ENCODE measurements around the gene FOXO6. TPM values are rescaled to one million over a fixed set of nuclear protein-coding genes. Genes with fewer than 3 reads are reported as not detected.

The FOXO6 gene
- polyA plus RNA-seq, 1 donor (not counting 4 experiments of a cell fraction or from before 2014, with no cell fraction given): not detected

- FAIRE-seq (no peak), DNase-seq (ENCODE audit: low read depth, low spot score) (no peak)
- H3K27ac ChIP-seq (ENCODE audit: control insufficient read depth, insufficient read depth, low read length): no peak overlapping the region
- H3K4me3 ChIP-seq (ENCODE audit: control insufficient read depth in 2 of 3, extremely low read depth in 1 of 3, insufficient read depth in 2 of 3, low read depth in 1 of 3, low read length in 3 of 3): no peak overlapping the region
- peaks cover 2% of the 10 kb centered on the region for H3K9me1 ChIP-seq (ENCODE audit: control insufficient read depth, extremely low read depth, insufficient read depth, low read length)
- H3K9me3 ChIP-seq (ENCODE audit: control insufficient read depth, low read depth, low read length): no peaks in the 10 kb centered on the region
- TF ChIP-seq EZH2 (IDR thresholded peaks at IDR 0.05; ENCODE audit: low read length) (no peak), CTCF (optimal IDR thresholded peaks at IDR 0.05 in 1 of 3, IDR thresholded peaks at IDR 0.05 in 1 of 3, conservative IDR thresholded peaks at IDR 0.05 in 1 of 3; ENCODE audit: extremely low read depth in 1 of 3, insufficient read depth in 2 of 3, low read length in 3 of 3) (no peak)
- peak overlapping the region; percentile 30 for H2AFZ ChIP-seq (ENCODE audit: control insufficient read depth, low read length)
- peaks cover 2% of the 10 kb centered on the region for H3K4me1 ChIP-seq (ENCODE audit: control insufficient read depth, extremely low read depth, insufficient read depth, low read length)
- peaks cover 55% of the 10 kb centered on the region for H3K27me3 ChIP-seq (ENCODE audit: control insufficient read depth, extremely low read depth, insufficient read depth, low read length)
- no peak overlapping the region for H3K9ac ChIP-seq (ENCODE audit: control insufficient read depth, extremely low read depth, insufficient read depth, low read length)
- H3K36me3 ChIP-seq (ENCODE audit: control insufficient read depth in 2 of 2, extremely low read depth in 1 of 2, insufficient read depth in 2 of 2, low read length in 2 of 2): no peaks in the 10 kb centered on the region
- H4K20me1 ChIP-seq (ENCODE audit: control insufficient read depth, extremely low read depth, insufficient read depth, low read length): peaks cover 4% of the 10 kb centered on the region
- H3K4me2 ChIP-seq (ENCODE audit: control insufficient read depth, extremely low read depth, insufficient read depth, low read depth, low read length): peak overlapping the region; percentile 56
- no peaks in the 10 kb centered on the region for H3K79me2 ChIP-seq (ENCODE audit: control insufficient read depth, insufficient read depth, low read length)
- dilution Hi-C loops (cut with MboI; ENCODE audit: extremely low pct_ligation_motif_present, low sequenced_read_pairs): no loop called here
Observed at GRCh38 chr1:41380979-41381691, 19.9 kb downstream of the FOXO6 start.

- DNase-seq (ENCODE audit: low read depth, low spot score) (no peak), FAIRE-seq (no peak)
- Histone ChIP-seq H3K4me3 (ENCODE audit: control insufficient read depth in 2 of 3, extremely low read depth in 1 of 3, insufficient read depth in 2 of 3, low read depth in 1 of 3, low read length in 3 of 3) (peak overlapping the region in 2 of 3 experiments; percentile 43 to 52), H3K36me3 (ENCODE audit: control insufficient read depth in 2 of 2, extremely low read depth in 1 of 2, insufficient read depth in 2 of 2, low read length in 2 of 2) (no peaks in the 10 kb centered on the region), H3K27ac (ENCODE audit: control insufficient read depth, insufficient read depth, low read length) (no peak overlapping the region), H3K9ac (ENCODE audit: control insufficient read depth, extremely low read depth, insufficient read depth, low read length) (peak overlapping the region; percentile 47), H3K9me3 (ENCODE audit: control insufficient read depth, low read depth, low read length) (no peaks in the 10 kb centered on the region), H3K4me1 (ENCODE audit: control insufficient read depth, extremely low read depth, insufficient read depth, low read length) (peaks cover 2% of the 10 kb centered on the region), H3K4me2 (ENCODE audit: control insufficient read depth, extremely low read depth, insufficient read depth, low read depth, low read length) (peak overlapping the region; percentile 69), H3K9me1 (ENCODE audit: control insufficient read depth, extremely low read depth, insufficient read depth, low read length) (peaks cover 2% of the 10 kb centered on the region), H3K27me3 (ENCODE audit: control insufficient read depth, extremely low read depth, insufficient read depth, low read length) (peaks cover 62% of the 10 kb centered on the region), H4K20me1 (ENCODE audit: control insufficient read depth, extremely low read depth, insufficient read depth, low read length) (peaks cover 4% of the 10 kb centered on the region), H3K79me2 (ENCODE audit: control insufficient read depth, insufficient read depth, low read length) (no peaks in the 10 kb centered on the region), H2AFZ (ENCODE audit: control insufficient read depth, low read length) (peak overlapping the region; percentile 43)
- dilution Hi-C loops (cut with MboI; ENCODE audit: extremely low pct_ligation_motif_present, low sequenced_read_pairs): no loop called here
- TF ChIP-seq EZH2 (IDR thresholded peaks at IDR 0.05; ENCODE audit: low read length) (peak; percentile 90), CTCF (optimal IDR thresholded peaks at IDR 0.05 in 1 of 3, IDR thresholded peaks at IDR 0.05 in 1 of 3, conservative IDR thresholded peaks at IDR 0.05 in 1 of 3; ENCODE audit: extremely low read depth in 1 of 3, insufficient read depth in 2 of 3, low read length in 3 of 3) (no peak)
Observed at GRCh38 chr1:41381692-41382479, 20.7 kb downstream of the FOXO6 start.
